ENCODE data around the gene PARD6G. TPM values are rescaled to one million over a fixed set of nuclear protein-coding genes. Genes with fewer than 3 reads are reported as not detected.

Gene PARD6G
- total and polyA plus RNA-seq, 2 experiments from 2014 or later, result 6.9 to 18.5 TPM

DNA sequence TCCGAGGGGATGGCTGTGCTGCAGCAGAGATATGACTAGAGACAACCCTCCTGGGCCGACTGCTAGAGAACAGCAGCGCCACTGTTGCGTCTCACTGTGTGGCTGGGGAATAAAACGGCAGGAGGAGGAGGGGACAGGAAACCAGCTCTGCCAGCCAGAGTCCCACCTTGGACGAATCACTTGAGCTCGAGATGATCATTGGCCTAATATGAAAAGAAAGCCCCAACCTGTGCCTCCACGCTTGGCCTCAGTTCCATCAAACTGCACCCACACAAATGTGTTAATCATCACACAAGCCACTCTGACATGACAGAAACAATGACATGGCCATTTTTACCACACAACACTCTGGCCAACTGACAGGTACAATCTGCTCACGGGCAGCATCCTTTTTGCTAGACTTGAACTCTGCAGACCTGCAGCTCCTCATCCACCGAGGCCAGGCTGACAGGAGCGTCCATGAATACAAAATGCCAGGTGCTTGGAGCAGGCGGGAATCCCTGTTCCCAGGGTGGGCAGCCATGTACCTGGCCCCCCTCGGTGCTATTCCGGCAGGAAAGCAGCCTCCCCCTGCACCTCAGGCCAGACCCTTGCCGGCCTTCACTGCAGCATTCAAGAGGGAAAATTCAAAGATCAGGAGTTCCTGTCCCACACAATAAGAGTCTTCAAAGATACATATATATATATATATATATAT is 52.3 kb downstream of the PARD6G start:
- Histone ChIP-seq H2AFZ (no peak overlapping the region), H3K4me2 (no peak overlapping the region), H3K27me3 (ENCODE audit: insufficient read depth) (no peaks in the 10 kb centered on the region), H3K36me3 (ENCODE audit: insufficient read depth) (no peaks in the 10 kb centered on the region), H3K4me3 (no peak overlapping the region), H3K9me2 (ENCODE audit: insufficient read depth) (no peaks in the 10 kb centered on the region), H3K4me1 (ENCODE audit: insufficient read depth) (peaks cover 22% of the 10 kb centered on the region), H4K20me1 (replicated peaks; ENCODE audit: insufficient read depth) (no peaks in the 10 kb centered on the region; the same call in 1 of the 2 replicates), H3K27ac (ENCODE audit: low read depth) (no peak overlapping the region), H3F3A (replicated peaks; ENCODE audit: low read depth) (no peaks in the 10 kb centered on the region), H3K79me2 (replicated peaks; ENCODE audit: insufficient read depth) (no peaks in the 10 kb centered on the region)
- no peaks in the 10 kb centered on the region for H3K9me3 Mint-ChIP-seq
- no peaks in the 10 kb centered on the region for H3K36me3 Mint-ChIP-seq (ENCODE audit: low read depth)
- peaks cover 3% of the 10 kb centered on the region for H3K27me3 Mint-ChIP-seq (ENCODE audit: insufficient read depth, low read depth, poor library complexity)
- TF ChIP-seq JUNB (IDR thresholded peaks at IDR 0.05; ENCODE audit: unreplicated experiment) (no peak), CREB1 (CRISPR knock-in tag; IDR thresholded peaks at IDR 0.05; ENCODE audit: low read depth) (no peak), EZH2phosphoT487 (IDR thresholded peaks at IDR 0.05; ENCODE audit: unreplicated experiment) (no peak), ZNF114 (CRISPR knock-in tag; IDR thresholded peaks at IDR 0.05) (no peak), STAT1 (IDR thresholded peaks at IDR 0.05; ENCODE audit: unreplicated experiment) (no peak), NANOG (IDR thresholded peaks at IDR 0.05; ENCODE audit: borderline replicate concordance) (no peak), POLR2AphosphoS5 (IDR thresholded peaks at IDR 0.05; ENCODE audit: low read depth) (no peak), ZNF331 (CRISPR knock-in tag; IDR thresholded peaks at IDR 0.05; ENCODE audit: low read depth) (no peak), EZH2 (IDR thresholded peaks at IDR 0.05; ENCODE audit: low read depth, unreplicated experiment) (no peak)
- TF ChIP-seq, protein P1, sequence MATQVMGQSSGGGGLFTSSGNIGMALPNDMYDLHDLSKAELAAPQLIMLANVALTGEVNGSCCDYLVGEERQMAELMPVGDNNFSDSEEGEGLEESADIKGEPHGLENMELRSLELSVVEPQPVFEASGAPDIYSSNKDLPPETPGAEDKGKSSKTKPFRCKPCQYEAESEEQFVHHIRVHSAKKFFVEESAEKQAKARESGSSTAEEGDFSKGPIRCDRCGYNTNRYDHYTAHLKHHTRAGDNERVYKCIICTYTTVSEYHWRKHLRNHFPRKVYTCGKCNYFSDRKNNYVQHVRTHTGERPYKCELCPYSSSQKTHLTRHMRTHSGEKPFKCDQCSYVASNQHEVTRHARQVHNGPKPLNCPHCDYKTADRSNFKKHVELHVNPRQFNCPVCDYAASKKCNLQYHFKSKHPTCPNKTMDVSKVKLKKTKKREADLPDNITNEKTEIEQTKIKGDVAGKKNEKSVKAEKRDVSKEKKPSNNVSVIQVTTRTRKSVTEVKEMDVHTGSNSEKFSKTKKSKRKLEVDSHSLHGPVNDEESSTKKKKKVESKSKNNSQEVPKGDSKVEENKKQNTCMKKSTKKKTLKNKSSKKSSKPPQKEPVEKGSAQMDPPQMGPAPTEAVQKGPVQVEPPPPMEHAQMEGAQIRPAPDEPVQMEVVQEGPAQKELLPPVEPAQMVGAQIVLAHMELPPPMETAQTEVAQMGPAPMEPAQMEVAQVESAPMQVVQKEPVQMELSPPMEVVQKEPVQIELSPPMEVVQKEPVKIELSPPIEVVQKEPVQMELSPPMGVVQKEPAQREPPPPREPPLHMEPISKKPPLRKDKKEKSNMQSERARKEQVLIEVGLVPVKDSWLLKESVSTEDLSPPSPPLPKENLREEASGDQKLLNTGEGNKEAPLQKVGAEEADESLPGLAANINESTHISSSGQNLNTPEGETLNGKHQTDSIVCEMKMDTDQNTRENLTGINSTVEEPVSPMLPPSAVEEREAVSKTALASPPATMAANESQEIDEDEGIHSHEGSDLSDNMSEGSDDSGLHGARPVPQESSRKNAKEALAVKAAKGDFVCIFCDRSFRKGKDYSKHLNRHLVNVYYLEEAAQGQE (IDR thresholded peaks at IDR 0.05; ENCODE audit: unreplicated experiment), result no peak
- TF ChIP-seq, protein P2, sequence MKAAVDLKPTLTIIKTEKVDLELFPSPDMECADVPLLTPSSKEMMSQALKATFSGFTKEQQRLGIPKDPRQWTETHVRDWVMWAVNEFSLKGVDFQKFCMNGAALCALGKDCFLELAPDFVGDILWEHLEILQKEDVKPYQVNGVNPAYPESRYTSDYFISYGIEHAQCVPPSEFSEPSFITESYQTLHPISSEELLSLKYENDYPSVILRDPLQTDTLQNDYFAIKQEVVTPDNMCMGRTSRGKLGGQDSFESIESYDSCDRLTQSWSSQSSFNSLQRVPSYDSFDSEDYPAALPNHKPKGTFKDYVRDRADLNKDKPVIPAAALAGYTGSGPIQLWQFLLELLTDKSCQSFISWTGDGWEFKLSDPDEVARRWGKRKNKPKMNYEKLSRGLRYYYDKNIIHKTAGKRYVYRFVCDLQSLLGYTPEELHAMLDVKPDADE (IDR thresholded peaks at IDR 0.05), result no peak
- TF ChIP-seq, protein P3, sequence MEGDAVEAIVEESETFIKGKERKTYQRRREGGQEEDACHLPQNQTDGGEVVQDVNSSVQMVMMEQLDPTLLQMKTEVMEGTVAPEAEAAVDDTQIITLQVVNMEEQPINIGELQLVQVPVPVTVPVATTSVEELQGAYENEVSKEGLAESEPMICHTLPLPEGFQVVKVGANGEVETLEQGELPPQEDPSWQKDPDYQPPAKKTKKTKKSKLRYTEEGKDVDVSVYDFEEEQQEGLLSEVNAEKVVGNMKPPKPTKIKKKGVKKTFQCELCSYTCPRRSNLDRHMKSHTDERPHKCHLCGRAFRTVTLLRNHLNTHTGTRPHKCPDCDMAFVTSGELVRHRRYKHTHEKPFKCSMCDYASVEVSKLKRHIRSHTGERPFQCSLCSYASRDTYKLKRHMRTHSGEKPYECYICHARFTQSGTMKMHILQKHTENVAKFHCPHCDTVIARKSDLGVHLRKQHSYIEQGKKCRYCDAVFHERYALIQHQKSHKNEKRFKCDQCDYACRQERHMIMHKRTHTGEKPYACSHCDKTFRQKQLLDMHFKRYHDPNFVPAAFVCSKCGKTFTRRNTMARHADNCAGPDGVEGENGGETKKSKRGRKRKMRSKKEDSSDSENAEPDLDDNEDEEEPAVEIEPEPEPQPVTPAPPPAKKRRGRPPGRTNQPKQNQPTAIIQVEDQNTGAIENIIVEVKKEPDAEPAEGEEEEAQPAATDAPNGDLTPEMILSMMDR (conservative IDR thresholded peaks at IDR 0.05; ENCODE audit: low read depth in 2 of 2), result no peak
- TF ChIP-seq, protein P4, sequence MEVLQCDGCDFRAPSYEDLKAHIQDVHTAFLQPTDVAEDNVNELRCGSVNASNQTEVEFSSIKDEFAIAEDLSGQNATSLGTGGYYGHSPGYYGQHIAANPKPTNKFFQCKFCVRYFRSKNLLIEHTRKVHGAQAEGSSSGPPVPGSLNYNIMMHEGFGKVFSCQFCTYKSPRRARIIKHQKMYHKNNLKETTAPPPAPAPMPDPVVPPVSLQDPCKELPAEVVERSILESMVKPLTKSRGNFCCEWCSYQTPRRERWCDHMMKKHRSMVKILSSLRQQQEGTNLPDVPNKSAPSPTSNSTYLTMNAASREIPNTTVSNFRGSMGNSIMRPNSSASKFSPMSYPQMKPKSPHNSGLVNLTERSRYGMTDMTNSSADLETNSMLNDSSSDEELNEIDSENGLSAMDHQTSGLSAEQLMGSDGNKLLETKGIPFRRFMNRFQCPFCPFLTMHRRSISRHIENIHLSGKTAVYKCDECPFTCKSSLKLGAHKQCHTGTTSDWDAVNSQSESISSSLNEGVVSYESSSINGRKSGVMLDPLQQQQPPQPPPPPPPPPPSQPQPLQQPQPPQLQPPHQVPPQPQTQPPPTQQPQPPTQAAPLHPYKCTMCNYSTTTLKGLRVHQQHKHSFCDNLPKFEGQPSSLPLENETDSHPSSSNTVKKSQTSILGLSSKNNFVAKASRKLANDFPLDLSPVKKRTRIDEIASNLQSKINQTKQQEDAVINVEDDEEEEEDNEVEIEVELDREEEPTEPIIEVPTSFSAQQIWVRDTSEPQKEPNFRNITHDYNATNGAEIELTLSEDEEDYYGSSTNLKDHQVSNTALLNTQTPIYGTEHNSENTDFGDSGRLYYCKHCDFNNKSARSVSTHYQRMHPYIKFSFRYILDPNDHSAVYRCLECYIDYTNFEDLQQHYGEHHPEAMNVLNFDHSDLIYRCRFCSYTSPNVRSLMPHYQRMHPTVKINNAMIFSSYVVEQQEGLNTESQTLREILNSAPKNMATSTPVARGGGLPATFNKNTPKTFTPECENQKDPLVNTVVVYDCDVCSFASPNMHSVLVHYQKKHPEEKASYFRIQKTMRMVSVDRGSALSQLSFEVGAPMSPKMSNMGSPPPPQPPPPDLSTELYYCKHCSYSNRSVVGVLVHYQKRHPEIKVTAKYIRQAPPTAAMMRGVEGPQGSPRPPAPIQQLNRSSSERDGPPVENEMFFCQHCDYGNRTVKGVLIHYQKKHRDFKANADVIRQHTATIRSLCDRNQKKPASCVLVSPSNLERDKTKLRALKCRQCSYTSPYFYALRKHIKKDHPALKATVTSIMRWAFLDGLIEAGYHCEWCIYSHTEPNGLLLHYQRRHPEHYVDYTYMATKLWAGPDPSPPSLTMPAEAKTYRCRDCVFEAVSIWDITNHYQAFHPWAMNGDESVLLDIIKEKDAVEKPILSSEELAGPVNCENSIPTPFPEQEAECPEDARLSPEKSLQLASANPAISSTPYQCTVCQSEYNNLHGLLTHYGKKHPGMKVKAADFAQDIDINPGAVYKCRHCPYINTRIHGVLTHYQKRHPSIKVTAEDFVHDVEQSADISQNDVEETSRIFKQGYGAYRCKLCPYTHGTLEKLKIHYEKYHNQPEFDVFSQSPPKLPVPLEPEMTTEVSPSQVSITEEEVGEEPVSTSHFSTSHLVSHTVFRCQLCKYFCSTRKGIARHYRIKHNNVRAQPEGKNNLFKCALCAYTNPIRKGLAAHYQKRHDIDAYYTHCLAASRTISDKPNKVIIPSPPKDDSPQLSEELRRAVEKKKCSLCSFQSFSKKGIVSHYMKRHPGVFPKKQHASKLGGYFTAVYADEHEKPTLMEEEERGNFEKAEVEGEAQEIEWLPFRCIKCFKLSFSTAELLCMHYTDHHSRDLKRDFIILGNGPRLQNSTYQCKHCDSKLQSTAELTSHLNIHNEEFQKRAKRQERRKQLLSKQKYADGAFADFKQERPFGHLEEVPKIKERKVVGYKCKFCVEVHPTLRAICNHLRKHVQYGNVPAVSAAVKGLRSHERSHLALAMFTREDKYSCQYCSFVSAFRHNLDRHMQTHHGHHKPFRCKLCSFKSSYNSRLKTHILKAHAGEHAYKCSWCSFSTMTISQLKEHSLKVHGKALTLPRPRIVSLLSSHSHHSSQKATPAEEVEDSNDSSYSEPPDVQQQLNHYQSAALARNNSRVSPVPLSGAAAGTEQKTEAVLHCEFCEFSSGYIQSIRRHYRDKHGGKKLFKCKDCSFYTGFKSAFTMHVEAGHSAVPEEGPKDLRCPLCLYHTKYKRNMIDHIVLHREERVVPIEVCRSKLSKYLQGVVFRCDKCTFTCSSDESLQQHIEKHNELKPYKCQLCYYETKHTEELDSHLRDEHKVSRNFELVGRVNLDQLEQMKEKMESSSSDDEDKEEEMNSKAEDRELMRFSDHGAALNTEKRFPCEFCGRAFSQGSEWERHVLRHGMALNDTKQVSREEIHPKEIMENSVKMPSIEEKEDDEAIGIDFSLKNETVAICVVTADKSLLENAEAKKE (CRISPR knock-in tag; IDR thresholded peaks at IDR 0.05), result no peak
- ATAC-seq, result no peak
- no peak overlapping the region for H3K27ac Mint-ChIP-seq
- DNase-seq (ENCODE audit: low spot score), result no peak
- no peak overlapping the region for H3K4me3 Mint-ChIP-seq
- H3K4me1 Mint-ChIP-seq, result peaks cover 29% of the 10 kb centered on the region
